Fibroblast of skin of scalp (primary cell): ENCODE data around the gene DAB2IP.
A peak's percentile ranks its signal among the peaks of the same experiment; 100 is the strongest.

ENCODE experiments used
- DNase-seq: peaks from one replicate; pipeline ENCODE4 v3.0.0-alpha.2; 2013

The DAB2IP gene

DNA sequence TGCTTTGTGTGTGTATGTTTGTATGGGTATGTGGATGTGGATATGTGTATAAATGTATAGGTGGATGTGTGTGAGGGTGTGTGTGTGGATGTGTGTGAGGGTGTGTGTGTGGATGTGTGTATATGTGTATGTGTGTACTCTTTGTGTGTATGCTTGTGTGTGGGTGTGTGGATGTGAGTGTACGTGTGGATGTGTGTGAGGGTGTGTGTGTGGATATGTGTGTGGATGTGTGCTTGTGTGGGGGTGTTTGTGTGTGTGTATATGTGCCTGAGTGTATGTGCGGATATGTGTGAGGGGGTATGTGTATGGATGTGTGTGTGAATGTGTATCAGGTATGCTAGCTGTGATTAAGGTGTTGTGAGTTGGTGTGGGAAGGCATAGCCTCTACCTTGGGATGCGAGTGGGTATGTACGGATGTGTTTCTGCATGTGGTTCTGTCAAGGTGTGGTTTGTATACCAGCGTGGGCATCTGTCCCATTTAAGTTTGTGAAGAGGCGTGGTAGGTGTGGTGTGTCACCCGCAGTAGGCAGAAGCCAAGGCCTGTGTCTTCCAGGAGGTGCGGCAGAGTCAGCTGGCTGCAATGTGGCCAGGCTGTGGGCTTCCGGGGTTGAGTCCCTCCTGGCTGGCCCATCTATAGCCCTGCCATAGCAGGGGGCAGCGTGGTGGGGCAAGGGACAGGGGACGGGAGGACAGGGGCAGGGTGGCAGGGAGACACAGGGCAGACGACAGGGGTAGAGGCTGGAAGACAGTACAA is 155.8 kb downstream of the DAB2IP start:
- no peak for DNase-seq

DNA sequence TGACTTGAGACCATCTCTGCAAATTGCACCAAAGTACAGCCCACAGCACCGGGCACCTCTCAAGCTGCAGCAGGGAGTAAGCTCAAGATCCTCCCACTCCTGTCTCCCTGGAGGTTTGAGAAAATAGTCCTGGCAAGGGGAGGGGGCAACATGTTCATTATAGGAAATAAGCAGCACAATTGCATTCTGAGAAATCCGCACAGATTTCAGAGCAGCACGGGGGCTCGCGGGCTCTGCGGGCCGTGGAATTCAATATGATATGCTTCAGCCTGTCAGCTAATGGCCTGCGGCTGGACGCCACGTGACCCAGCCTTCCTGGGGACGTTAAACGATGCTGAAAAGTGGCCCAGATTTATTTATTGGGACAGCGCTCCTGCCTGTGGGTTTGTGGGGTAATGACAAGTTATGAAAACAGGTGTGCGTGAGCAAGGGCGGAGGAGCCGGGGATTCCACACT is 156.4 kb downstream of the DAB2IP start:
- DNase-seq, result no peak

DNA sequence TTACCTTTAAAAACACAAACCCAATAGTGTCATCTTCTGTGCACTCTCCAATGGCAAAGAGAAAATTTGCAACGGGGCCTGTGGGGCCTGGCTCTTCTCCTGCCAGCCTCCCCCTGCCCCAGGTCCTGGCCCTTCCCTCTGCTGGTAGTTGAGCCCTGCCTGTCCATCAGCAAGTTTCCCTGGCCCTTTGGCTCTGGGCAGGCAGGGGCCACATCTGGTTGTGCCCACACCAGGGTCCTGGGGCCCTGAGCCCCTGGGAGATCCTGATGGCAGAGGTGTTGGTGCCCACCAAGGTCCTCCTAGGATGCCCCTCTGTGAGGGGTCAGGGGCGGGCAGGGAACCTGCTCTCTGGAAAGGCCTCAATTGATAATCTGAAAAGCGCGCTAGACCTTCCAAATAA is 157.3 kb downstream of the DAB2IP start:
- DNase-seq, result no peak

DNA sequence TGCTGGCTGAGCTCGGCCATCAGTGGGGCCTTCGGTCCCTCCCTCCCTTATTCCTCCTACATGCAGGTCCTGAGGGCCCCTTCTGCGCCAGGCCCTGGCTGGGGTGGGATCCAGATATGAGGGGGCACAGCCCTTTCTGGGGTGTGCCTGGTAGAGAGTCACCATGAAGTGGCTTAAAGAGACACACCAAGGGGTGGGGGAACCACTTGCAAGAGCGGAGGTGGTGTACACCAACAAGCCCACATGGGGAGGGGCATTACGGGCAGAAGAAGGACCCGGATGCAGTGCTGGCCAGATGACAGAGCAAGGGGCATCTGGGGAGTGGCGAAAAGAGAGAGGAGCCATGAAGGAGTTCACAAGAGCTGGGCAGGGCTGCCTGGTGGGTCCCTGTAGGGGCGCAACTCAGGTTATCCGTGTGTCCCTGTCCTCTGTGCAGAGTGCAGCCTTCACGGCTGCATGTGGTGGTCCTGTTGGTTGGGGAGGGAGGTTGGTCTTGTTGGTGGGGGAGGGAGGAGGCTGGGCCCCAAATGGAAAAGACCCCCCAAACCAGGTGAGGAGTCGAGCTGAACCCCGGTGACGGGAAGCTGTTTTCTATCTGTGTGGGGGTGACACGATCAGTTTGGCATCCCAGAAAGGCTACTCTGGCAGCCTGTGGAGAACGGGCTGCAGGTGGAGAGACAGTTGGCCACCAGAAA is 158.1 kb downstream of the DAB2IP start:
- DNase-seq, result no peak

DNA sequence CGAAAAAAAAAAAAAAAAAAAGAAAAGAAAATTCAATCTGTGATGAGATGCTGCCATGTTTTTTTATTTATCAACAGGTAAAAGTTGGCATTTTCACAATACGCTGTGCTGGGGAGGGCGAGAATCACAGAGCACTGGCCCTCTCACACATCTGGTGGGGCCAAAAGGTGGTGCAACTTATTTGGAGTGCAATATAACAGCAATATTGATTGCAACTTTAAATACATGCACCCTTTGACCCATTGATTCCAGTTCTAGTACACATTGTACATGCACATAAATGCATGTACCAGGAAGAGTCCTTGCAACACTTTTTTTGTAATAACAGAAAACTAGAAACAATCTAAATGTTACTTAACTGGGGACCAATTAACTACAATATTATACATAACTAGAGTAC is 159.1 kb downstream of the DAB2IP start:
- no peak for DNase-seq

DNA sequence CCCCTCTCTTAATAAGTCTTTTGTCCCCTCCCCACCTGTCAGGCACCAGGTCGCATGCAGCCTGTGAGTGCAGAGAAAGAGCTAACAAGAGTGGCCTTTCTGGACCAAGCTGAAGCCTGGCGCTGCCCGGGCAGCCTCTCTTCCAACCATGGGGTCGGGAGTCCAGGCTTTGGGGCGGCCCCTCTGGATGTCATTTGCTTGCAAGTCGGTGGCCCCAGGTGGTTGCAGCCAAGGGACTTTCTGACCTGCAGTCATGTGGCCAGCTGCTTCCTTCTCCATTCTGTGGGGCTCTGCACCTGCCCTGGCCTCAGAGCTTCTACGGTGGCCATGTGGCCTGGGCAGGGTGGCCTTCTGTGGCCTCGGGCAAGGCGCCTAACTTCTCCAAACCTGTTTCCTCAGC is 159.7 kb downstream of the DAB2IP start:
- DNase-seq, result no peak

DNA sequence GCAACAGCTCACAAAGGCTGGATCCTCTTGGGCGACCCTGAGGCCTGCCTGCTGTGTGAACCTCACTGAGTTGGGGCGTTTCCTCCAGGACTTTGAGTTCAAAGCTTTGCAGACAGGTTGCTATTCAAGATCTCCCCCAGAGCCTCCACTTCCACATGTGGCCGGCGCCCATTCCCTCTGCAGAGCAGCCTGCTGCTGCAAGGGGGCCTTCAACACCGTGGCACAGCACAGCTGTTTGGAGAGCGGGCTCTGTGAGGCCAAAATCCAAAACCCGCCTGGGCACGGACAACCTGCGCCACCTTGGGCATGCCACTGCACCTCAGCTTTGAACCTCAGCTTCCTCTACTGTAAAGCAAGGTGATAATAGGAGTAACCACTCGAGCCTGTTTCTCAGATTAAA is 160.3 kb downstream of the DAB2IP start:
- DNase-seq, result no peak

DNA sequence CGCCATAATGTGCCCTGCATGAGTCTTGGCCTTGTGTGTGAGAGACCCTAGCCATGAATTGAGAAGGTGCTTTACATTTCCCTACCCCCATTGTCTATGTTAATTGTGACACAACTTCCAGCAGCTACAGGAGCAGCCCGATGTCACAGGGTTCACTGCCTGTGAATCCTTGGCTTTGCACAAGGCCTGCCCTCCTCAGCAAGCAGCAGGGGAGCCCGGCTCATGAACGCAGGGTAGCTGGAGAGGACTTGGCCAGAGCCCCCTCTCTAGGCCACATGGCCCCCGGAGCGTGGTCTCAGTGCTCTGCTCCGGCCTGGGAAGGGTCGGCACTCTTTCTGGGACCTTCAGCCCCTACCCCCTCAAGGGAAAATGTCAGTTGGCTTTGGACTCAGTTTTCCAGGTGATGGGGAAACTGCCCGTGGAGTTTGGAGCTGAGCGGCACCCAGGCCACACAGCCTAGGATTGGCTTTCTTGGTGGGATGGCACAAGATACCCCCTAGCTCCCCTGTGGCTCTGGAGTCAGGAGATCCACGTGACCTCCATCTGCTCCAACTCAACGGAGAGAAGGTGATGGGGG is 160.8 kb downstream of the DAB2IP start:
- DNase-seq, result no peak

DNA sequence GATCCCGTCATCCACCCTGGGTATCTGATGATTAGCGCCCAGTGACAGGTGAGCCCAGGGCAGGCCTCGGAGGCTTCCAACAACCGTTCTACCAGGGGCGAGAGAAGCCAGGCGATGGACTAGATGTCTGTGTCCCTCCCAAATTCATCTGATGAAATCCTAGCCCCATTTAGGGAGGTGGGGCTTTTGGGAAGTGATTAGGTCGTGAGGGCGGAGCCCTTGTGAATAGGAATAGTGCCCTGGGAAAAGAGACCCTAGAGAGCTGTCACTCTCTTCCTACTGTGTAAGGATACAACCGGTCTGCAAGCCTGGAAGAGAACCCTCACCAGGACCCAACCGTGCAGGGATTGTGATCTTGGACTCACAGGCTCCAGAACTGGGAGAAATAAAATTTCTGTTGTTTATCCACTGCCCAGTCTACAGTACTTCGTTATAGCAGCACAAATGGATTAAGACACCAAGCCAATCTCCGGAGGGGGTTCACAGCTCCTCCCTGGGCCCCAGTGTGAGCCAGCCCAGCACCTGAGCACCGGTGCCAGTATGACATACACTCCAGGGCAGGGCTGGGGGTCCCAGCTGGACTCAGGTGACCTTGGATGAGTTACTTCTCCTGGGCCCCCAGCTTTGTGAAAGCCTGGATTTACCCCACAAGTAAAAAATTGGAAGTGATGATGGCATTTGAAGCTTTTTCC is 162.2 kb downstream of the DAB2IP start:
- DNase-seq, result no peak

DNA sequence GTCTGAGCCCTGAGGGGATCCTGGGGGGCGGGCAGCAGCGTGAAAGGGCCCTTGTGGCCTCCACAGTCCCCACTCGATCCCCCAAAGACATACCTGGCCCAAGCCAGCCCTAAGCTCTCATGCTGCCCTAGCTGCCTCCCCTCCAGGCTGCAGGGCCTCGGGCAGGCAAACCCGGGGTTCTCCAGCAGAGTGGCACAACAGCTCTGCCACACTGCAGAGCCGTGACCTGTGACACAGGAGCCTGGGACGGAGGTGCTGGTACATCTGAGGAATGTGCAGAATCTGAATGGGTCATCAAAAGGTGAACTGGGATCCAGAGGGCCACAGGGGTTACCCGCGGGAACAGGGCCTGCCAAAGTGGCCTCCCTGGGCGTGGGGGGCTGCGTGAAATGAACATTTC is 163.2 kb downstream of the DAB2IP start:
- no peak for DNase-seq

DNA sequence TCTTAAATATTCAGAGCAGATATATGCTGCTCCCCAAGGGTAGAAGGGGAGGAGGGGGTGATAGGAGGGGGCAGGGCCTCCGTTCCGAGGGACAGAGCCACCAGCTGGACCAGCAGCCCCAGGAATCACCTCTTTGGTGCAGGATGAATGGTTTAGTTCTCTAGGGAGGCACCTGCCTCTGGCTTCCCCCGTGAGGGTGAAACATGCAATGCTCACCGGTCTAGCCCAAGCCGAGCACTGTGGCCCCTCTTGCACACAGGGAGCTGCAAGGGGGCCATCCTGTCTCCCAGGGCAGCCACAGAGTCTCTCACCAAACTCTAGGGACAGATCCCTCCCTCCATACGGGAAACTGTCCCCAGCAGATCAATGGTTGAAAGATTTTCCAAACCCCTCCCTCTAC is 163.7 kb downstream of the DAB2IP start:
- DNase-seq, result no peak

DNA sequence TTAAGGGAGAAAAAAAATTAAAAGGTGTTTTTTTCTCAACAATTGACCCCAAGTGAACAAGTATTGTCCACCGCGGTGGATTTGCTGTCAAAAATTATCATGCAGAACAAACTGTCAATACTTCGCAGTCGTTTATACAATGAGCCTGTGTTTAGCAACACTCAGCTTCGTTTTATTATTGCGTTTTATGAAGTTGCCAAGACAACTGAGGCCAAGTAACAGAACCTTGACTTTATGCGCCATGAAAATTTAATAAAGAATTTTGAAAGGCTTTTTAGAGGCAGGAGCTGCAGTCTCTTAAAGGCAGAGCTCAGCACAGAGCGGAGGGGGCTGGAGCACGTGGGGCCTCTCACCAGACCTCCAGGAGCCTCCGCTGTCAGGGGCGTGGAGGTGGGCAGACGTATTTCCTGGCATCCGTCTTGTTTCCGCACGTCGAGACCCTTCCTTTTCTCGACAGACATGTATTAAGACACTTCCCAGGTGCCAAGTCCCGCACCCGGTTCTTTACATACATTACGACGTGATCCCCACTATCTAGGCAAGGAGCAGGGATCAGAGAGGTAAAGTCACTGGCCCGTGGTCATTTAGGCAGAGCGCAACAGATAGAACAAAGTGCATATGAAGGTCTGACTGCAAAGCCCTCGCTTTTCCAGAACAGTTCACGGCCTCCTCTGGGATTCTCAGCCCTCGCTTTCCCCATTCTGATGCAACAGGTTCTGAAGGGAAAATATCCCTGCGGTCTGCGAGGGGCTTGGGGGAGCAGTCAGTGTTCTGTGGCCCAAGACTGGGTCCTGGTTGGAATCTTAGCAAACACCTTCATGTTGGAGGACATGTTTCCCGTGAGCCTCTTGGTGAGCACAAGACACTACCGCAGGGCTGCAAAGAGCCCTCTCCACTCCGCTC is 164.4 kb downstream of the DAB2IP start:
- DNase-seq, result no peak

DNA sequence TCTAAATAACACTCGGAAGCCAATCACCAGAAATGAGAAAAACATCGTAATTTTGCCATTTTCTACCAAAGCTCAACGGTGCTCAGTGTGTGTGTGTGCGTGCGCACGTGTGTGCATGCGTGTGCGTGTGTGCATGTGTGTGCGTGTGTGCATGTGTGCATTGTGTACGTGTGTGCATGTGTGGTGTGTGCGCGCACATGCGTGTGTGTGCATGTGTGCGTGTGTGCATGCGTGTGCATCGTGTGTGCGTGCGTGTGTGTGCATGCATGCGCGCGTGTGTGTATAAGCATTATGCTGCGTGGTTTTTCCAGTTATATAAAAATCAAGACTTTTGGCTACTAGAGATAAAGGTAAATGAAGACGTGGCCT is 165.0 kb downstream of the DAB2IP start:
- DNase-seq, result no peak

DNA sequence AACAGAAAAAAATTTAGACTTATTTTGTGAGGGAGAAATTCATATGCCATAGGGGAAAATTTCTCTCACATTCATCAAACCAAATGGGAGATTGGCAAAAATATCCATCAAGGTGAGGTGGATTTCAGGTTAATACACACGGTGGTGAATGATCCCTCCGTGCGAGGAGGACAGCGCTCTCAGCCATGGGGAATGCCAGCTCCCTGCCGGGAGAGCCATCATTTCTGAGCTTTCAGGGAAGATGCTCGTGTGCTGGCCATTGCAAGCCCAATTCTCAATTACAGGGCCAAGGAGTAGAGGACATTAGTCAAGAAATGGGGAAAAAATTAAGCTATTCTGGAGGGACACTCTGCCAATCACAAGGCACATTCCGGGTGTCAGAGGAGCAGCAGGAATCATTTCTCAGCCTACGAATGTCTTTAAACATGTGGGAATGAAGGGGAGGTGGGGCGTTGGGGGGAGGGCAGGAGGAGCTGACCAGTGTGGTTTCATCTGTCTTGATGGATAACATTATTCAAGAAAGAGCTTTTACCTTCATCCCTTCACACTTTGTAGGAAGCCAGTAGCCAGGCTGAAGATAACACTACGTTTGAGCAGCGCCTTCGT is 165.5 kb downstream of the DAB2IP start:
- no peak for DNase-seq

DNA sequence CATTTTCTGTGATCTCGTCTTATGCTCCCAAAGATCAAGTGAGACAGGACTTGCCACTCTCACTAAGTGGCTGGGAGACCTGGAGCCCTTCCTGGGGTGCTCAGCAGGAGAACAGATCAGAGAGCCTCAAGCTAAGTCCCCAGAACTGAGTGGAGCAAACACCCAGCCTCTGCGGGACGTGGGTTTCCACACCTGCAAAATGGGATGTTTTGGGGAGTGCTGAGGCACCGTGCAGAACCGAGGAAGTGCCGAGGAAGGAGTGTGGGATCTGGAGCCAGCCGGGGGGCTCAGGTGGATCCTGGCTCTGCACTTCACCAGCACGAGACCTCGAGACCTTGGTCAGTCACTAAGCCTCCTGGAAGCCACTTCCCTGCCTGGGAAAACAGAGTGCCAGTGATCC is 166.0 kb downstream of the DAB2IP start:
- no peak for DNase-seq

DNA sequence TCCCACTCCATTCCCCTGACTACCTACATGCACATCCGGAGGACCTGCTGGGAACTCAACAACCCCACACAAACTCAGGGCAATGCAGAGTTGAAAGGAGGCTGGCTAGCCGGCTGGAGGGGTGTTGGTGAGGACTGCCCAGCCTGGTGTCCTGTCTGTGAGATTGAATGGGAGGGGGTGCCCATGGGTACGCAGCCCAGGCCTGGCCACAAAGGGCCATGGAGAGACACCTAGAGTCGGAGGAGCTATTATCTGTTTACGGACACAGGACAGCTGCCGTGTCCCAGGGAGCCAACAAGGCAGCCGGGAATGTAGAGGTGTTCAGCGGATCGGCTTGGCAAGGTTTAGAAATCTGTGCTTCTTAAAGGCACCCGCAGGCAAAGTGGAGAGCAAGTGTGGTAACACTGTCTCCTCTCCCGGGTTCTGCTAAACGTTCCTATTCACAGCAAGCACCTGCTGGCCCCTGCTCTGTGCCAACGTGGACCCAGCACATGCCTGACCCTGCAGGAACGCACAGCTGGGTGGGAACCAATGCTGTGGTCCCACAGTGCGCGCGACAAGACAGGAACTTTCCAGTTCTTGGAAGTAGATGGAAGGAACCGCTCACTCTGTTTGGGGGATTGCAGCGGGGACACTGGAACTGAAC is 166.7 kb downstream of the DAB2IP start:
- no peak for DNase-seq

DNA sequence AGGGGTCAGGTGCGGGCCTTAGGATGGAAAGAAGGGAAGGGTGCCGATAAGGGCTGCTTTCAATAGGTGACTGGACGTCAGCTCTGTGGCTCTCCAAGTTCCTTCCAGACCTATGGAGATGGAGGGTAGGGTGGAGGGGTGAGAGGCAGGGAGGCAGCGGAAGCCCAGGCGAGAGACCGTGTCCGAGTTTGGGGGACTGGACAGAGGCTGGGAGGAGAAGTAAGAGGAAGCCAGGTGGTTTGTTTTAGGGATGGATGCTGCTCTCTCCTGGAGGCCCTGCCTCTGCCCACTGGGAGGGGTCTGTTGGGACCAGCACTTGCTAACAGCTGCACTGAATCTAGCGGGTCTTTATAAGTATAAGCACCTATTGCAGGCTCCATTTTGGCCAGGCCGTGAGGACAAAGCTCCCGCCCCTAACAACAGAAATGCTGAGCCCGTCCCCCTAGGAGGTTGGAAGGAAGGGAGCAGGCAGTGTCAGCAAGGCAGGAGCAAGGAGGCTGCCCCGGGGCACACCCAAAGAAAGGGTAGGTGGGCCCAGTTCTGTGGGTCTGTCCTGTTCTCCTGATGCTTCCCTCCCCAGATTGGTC is 167.5 kb downstream of the DAB2IP start:
- DNase-seq, result no peak

DNA sequence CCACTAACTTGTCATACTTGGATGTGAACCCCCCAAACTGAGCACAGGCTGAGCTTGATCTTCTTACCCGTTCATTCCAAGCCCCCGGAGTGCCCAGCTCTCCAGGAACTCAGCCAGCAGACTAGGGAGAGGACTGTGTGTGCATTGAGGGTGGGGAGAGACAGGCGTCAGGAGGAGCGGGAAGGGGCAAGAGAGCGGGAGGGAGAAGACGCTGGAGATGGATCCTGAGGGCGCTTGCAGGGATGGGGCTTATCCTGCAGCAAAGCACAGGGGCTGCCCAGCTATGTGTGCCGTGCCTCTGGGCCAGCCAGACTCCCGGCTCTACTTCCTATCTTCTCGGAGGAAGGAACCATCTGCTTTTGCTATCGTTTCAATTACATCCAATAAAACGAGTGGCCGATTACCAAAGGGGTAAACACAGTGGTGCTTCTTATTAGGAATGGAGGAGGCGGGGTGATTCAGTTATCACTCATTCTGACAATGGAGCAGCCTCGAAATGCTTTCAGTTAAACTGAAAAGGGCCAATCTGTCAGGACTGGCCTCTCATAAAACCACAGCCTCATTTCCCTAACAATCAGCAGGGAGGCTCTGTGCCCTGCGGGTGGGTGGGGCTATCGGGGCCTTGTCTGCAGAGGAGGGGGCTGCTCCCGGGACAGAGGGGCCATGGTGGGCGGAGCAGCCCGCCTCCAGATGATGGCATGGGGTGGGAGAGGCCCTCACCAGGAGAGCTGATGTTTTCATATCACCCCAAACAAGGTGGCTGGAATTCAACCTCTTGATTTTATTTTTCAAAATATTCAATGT is 168.2 kb downstream of the DAB2IP start:
- peak; percentile 32 for DNase-seq

DNA sequence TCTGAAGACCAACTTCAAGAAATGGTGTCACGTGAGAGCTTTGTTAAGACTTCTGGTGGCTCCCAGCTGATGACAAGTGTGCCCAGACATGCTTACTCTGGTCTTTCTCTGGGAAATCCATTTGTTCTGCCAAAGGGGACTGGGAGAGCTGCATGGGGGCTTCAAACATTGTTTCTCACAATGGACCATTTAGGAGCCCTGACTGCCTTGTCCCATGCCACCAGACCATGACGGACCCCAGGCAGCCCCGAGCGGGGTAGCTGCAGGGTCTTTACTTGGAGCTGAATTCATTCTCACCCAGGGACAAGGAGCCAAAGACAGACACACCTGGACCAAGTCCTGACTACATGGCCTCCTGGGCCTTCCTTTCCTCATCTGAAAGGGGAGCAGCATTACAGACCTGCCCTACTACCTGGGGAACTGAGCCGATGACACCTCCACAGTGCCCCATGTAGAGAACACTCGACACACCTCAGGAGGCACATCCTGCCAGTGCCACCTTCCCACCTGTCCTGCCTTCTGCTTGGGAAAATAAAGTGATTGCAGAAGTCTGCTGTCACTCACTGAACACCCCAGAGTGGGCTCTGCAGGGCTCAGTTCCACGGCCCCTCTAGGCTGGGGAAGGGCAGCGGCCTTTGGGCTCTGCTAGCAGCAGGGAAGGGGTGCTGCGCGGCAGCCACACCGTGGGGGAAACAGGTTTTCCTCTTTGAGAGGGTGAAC is 169.0 kb downstream of the DAB2IP start:
- no peak for DNase-seq
